Ascending aorta (tissue), 2 donors: ENCODE data around the gene SS18L1. TPM values are rescaled to one million over a fixed set of nuclear protein-coding genes. Genes with fewer than 3 reads are reported as not detected.

ENCODE experiments used
- DNase-seq, 2 donors: peaks; one replicate each; pipeline ENCODE4 v3.0.0-alpha.2; 2019; ENCODE audit warnings: low spot score in 2 of 2
- H3K27ac ChIP-seq, 2 donors: fragments of 200-600 bp; sonication (generic); one replicate each; pipeline ENCODE4 v1.5.1; 2016 to 2017; ENCODE audit warnings: mild to moderate bottlenecking in 1 of 2
- H3K27me3 ChIP-seq: fragments of 200-600 bp; sonication (generic); one replicate; pipeline ENCODE4 v1.5.1; 2017
- H3K36me3 ChIP-seq, 2 donors: fragments of 200-600 bp; sonication (generic); one replicate each; pipeline ENCODE4 v1.5.1; 2016
- H3K4me1 ChIP-seq, 2 donors: fragments of 200-600 bp; sonication (generic); one replicate each; pipeline ENCODE4 v1.5.1; 2016 to 2017; ENCODE audit warnings: mild to moderate bottlenecking in 1 of 2
- H3K4me3 ChIP-seq, 2 donors: fragments of 200-600 bp; sonication (generic); one replicate each; pipeline ENCODE4 v1.5.1; 2016 to 2017; ENCODE audit warnings: mild to moderate bottlenecking in 1 of 2
- H3K9me3 ChIP-seq, 2 donors: fragments of 200-600 bp; sonication (generic); one replicate each; pipeline ENCODE4 v1.5.1; 2016
- CTCF ChIP-seq, 3 experiments: fragments of 200-600 bp in 2 of 3; fragments of 450-650 bp in 1 of 3; sonication (generic) in 2 of 3; IDR thresholded peaks; one replicate each; pipeline ENCODE4 v1.5.1; 2016 to 2019; ENCODE audit warnings: antibody characterized with exemption in 3 of 3, mild to moderate bottlenecking in 1 of 3, moderate library complexity in 1 of 3
- intact Hi-C: fragments of 100-400 bp; cut with DNase I; formaldehyde crosslinking; loops from one replicate; pipeline ENCODE4 v1.15.1; 2023
- total RNA-seq: library from RNA; depleted of rRNA; stranded (reverse); fragments of >200 nt; gene quantifications from one replicate; pipeline ENCODE4 v1.1.0, GENCODE V29; 2016

The SS18L1 gene
- total RNA-seq, 1 donor from 2014 or later: 39.8 TPM

GRCh38 chr20:62121776-62122653 lies 21.6 kb upstream of the SS18L1 start, which contains the start of gene LSM14B:
TSS of gene LSM14B (plus strand) at chr20:62122475. CDS start at chr20:62122667, 192 bp downstream.
- DNase-seq: peak; percentile 84 to 98
- H3K4me3 ChIP-seq: peak within 1 kb of the TSS; percentile 70 to 84
- intact Hi-C loops: loop anchor here (1.0 to 5.0 kb wide), 5 partner anchors 21 to 1150 kb away; partner anchors contain the start of genes ARFGAP1, MTG2, OSBPL2 and PSMA7
- H3K36me3 ChIP-seq: peaks cover 13 to 19% of the 10 kb centered on the region in 2 donors
- peak within 1 kb of the TSS; percentile 97 to 98 for H3K27ac ChIP-seq
- H3K4me1 ChIP-seq: peaks cover 0 to 26% of the 10 kb centered on the region in 2 donors
- no peaks in the 10 kb centered on the region for H3K9me3 ChIP-seq
- no peak for TF ChIP-seq CTCF (IDR thresholded peaks at IDR 0.05)
- H3K27me3 ChIP-seq: no peaks in the 10 kb centered on the region

GRCh38 chr20:62122654-62123449 lies 20.7 kb upstream of the SS18L1 start:
- peak overlapping the region; percentile 70 to 84 for H3K4me3 ChIP-seq
- TF ChIP-seq CTCF (IDR thresholded peaks at IDR 0.05): no peak
- H3K27ac ChIP-seq: peak overlapping the region; percentile 71 to 98
- peaks cover 22 to 27% of the 10 kb centered on the region in 2 donors for H3K36me3 ChIP-seq
- no peak for DNase-seq
- intact Hi-C loops: loop anchor here (1.0 to 5.0 kb wide), 5 partner anchors 20 to 1149 kb away; partner anchors contain the start of genes ARFGAP1, MTG2, OSBPL2 and PSMA7
- H3K9me3 ChIP-seq: no peaks in the 10 kb centered on the region
- peaks cover 0 to 26% of the 10 kb centered on the region in 2 donors for H3K4me1 ChIP-seq
- no peaks in the 10 kb centered on the region for H3K27me3 ChIP-seq

- DNase-seq: no peak
- peaks cover 0 to 26% of the 10 kb centered on the region in 2 donors for H3K4me1 ChIP-seq
- no peak for TF ChIP-seq CTCF (IDR thresholded peaks at IDR 0.05)
- intact Hi-C loops: loop anchor here (2.0 to 5.0 kb wide), 3 partner anchors 59 to 1149 kb away; partner anchors contain the start of genes ARFGAP1 and MTG2
- H3K9me3 ChIP-seq: no peaks in the 10 kb centered on the region
- peak overlapping the region; percentile 70 to 84 for H3K4me3 ChIP-seq
- H3K27ac ChIP-seq: peak overlapping the region; percentile 71 to 98
- H3K36me3 ChIP-seq: peaks cover 29 to 35% of the 10 kb centered on the region in 2 donors
- H3K27me3 ChIP-seq: no peaks in the 10 kb centered on the region
These were observed 20.0 kb upstream of the SS18L1 start for GRCh38 chr20:62123450-62124118.

GRCh38 chr20:62126141-62126540 lies 17.4 kb upstream of the SS18L1 start:
- Histone ChIP-seq H3K27me3 (no peaks in the 10 kb centered on the region), H3K36me3 (peaks cover 55 to 60% of the 10 kb centered on the region in 2 donors), H3K4me1 (peaks cover 0 to 11% of the 10 kb centered on the region in 2 donors), H3K27ac (no peak overlapping the region), H3K9me3 (no peaks in the 10 kb centered on the region), H3K4me3 (no peak overlapping the region)
- intact Hi-C loops: no loop called here
- no peak for DNase-seq
- no peak for TF ChIP-seq CTCF (IDR thresholded peaks at IDR 0.05)

- Histone ChIP-seq H3K27ac (no peak overlapping the region), H3K4me1 (peaks cover 0 to 11% of the 10 kb centered on the region in 2 donors), H3K27me3 (no peaks in the 10 kb centered on the region), H3K4me3 (no peak overlapping the region), H3K9me3 (no peaks in the 10 kb centered on the region), H3K36me3 (peaks cover 63 to 77% of the 10 kb centered on the region in 2 donors)
- intact Hi-C loops: no loop called here
- TF ChIP-seq CTCF (IDR thresholded peaks at IDR 0.05): no peak
- DNase-seq: no peak
These were observed 15.8 kb upstream of the SS18L1 start for GRCh38 chr20:62127799-62128198.
